Progenitor cell of endocrine pancreas (in vitro differentiated cells): ENCODE data around the gene DSG4. TPM values are rescaled to one million over a fixed set of nuclear protein-coding genes. Genes with fewer than 3 reads are reported as not detected.
A peak's percentile ranks its signal among the peaks of the same experiment; 100 is the strongest.

Experiments
- DNase-seq: peaks from one replicate; pipeline ENCODE4 v3.0.0; 2021; ENCODE audit warnings: low spot score; ENCODE audit not compliant: unreplicated experiment
- H3K27ac Mint-ChIP-seq: 2 replicates; pipeline ENCODE4 v1.8.0; 2021; ENCODE audit warnings: mild to moderate bottlenecking, moderate library complexity, mixed read lengths
- H3K27me3 Mint-ChIP-seq: 2 replicates; pipeline ENCODE4 v1.8.0; 2021; ENCODE audit warnings: mixed read lengths
- H3K36me3 Mint-ChIP-seq: 2 replicates; pipeline ENCODE4 v1.8.0; 2022; ENCODE audit warnings: mixed read lengths; ENCODE audit not compliant: insufficient read depth
- H3K4me1 Mint-ChIP-seq: 2 replicates; pipeline ENCODE4 v1.8.0; 2021; ENCODE audit warnings: low read depth, mixed read lengths
- H3K4me3 Mint-ChIP-seq: 2 replicates; pipeline ENCODE4 v1.8.0; 2021; ENCODE audit warnings: low read depth, mild to moderate bottlenecking, moderate library complexity, mixed read lengths
- H3K9me3 Mint-ChIP-seq: 2 replicates; pipeline ENCODE4 v1.8.0; 2021; ENCODE audit warnings: low read depth, mixed read lengths
- total RNA-seq: library from RNA; stranded (reverse); gene quantifications from 2 replicates; pipeline ENCODE4 v1.2.1, GENCODE V29; 2021
- TF ChIP-seq, protein P1 (sequence below): fragments of 200-600 bp; sonication (generic); IDR thresholded peaks from one replicate; pipeline ENCODE4 v1.5.0; 2021; ENCODE audit warnings: antibody characterized with exemption, mild to moderate bottlenecking; ENCODE audit not compliant: unreplicated experiment

Gene DSG4
- total RNA-seq, 1 donor from 2014 or later, result not detected

DNA sequence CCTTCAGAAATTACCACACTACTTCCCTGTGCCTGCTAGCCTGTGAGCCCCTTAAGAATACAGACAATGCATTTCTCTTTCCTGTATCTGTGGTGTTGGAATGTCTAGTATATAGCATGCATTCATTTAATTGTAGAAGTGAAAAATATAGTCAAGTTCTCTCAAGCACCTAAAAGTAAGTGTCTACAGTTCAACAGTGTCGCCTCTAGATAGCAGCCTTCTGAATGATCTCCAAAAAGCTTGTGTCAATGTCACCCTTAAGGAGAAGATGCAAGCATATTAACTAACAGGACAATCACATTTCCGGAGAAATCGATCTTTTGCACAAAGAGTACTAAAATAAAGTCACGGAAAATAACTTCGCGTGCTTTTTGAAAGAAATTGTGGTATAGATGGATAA, 43.5 kb downstream of the DSG4 start:
- H3K4me1 Mint-ChIP-seq, result peaks cover 10% of the 10 kb centered on the region
- TF ChIP-seq, protein P1, sequence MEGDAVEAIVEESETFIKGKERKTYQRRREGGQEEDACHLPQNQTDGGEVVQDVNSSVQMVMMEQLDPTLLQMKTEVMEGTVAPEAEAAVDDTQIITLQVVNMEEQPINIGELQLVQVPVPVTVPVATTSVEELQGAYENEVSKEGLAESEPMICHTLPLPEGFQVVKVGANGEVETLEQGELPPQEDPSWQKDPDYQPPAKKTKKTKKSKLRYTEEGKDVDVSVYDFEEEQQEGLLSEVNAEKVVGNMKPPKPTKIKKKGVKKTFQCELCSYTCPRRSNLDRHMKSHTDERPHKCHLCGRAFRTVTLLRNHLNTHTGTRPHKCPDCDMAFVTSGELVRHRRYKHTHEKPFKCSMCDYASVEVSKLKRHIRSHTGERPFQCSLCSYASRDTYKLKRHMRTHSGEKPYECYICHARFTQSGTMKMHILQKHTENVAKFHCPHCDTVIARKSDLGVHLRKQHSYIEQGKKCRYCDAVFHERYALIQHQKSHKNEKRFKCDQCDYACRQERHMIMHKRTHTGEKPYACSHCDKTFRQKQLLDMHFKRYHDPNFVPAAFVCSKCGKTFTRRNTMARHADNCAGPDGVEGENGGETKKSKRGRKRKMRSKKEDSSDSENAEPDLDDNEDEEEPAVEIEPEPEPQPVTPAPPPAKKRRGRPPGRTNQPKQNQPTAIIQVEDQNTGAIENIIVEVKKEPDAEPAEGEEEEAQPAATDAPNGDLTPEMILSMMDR, result no peak
- H3K36me3 Mint-ChIP-seq, result no peaks in the 10 kb centered on the region
- H3K27ac Mint-ChIP-seq, result peak overlapping the region; percentile 42
- no peak overlapping the region for H3K4me3 Mint-ChIP-seq
- no peaks in the 10 kb centered on the region for H3K27me3 Mint-ChIP-seq
- DNase-seq, result no peak
- H3K9me3 Mint-ChIP-seq, result peaks cover 7% of the 10 kb centered on the region

GRCh38 chr18:31420524-31420923, 43.9 kb downstream of the DSG4 start:
- H3K9me3 Mint-ChIP-seq, result peaks cover 6% of the 10 kb centered on the region
- no peak overlapping the region for H3K27ac Mint-ChIP-seq
- H3K4me3 Mint-ChIP-seq, result no peak overlapping the region
- no peaks in the 10 kb centered on the region for H3K27me3 Mint-ChIP-seq
- no peaks in the 10 kb centered on the region for H3K36me3 Mint-ChIP-seq
- TF ChIP-seq, protein P1, result no peak
- DNase-seq, result no peak
- peaks cover 10% of the 10 kb centered on the region for H3K4me1 Mint-ChIP-seq

DNA sequence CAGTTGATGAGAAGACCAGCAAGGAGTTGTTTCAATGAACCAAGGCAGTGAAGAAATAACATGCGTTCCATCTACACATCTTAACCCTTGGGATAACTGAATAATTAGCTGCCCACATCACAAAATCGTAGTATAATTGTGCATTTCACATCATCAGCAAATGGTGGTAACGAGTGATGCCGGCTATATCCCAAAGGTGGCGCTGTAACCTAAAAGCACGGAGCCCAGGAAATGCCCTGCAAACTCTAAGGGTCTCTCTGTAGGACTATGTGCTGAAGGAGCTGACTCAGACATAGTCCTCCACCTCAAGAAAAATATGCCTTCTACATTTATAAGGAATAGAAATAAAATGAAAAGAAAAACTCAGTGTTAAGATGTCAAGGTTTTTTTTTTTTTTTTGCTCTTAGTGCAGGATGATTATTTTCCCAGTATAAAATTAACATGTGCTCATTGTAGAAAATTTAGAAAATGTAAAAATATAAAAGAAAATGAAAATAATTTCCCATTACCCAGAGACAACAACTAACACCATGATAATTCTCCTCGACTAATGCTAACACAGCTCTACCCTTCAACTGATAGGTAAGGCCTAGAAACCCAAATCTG, 47.9 kb downstream of the DSG4 start:
- no peaks in the 10 kb centered on the region for H3K36me3 Mint-ChIP-seq
- H3K27ac Mint-ChIP-seq, result no peak overlapping the region
- H3K27me3 Mint-ChIP-seq, result no peaks in the 10 kb centered on the region
- TF ChIP-seq, protein P1, result peak; percentile 87
- peaks cover 9% of the 10 kb centered on the region for H3K4me1 Mint-ChIP-seq
- H3K9me3 Mint-ChIP-seq, result no peaks in the 10 kb centered on the region
- H3K4me3 Mint-ChIP-seq, result no peak overlapping the region
- DNase-seq, result no peak

DNA sequence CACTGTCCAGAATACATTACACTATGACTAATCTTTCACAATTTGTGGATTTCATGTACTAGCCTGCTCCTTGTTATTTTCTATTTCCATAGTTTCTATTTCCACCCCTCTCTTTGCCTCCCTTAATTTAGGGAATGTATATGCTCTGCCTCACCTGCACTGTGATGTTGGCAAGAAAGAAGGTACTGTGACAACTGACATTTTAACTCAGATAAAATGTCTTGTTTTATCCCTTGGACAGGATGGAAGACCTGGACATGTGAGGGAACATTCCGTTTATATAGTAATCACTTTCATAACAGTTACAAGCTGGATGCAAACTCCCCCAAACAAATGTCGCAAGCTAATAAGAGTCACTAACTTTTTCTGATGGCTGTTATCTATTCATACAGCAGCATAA, 49.4 kb downstream of the DSG4 start:
- Mint-ChIP-seq H3K4me3 (no peak overlapping the region), H3K36me3 (no peaks in the 10 kb centered on the region), H3K27me3 (no peaks in the 10 kb centered on the region), H3K27ac (no peak overlapping the region), H3K4me1 (peaks cover 1% of the 10 kb centered on the region), H3K9me3 (no peaks in the 10 kb centered on the region)
- TF ChIP-seq, protein P1, result no peak
- DNase-seq, result no peak

DNA sequence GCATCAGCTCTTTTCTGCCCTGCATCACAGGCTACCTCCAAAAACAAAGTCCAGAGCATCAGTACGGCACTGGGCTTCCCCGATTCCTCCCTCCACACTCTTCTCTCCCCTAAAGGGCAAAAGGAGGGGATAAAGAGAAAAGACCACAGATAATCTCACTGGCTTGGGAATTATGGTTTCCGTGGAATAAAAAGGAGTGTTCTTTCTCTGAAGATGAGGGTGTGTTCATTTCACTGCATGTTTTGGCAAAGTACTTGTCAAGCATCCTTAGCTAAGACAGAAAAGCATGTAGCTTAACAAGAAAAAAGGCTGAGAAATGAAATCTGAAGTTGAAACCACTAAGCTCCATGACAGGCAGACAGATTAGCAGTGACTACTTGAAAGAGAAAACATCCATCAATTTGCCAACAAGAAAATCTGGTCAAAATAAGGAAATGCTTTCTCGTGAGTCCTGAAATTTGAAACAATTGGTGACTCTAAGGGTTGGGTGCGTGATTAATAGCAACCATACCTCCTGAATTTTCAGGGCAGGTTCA, 50.4 kb downstream of the DSG4 start:
- TF ChIP-seq, protein P1, result no peak

More for the DNA sequence above, 50.4 kb downstream of the DSG4 start:
- Mint-ChIP-seq H3K36me3 (no peaks in the 10 kb centered on the region), H3K4me3 (no peak overlapping the region), H3K9me3 (peaks cover under 1% of the 10 kb centered on the region), H3K27me3 (no peaks in the 10 kb centered on the region), H3K27ac (no peak overlapping the region), H3K4me1 (peaks cover 1% of the 10 kb centered on the region)
- no peak for DNase-seq
